PC-9 (cell line): ENCODE measurements around the gene RBM3.
A peak's percentile ranks its signal among the peaks of the same experiment; 100 is the strongest.

ENCODE experiments used
- CTCF ChIP-seq: fragments of 200-600 bp; sonication (generic); conservative IDR thresholded peaks from 2 replicates; pipeline ENCODE4 v1.6.1; 2017; ENCODE audit warnings: mixed run types, antibody characterized with exemption, mild to moderate bottlenecking, moderate library complexity
- EZH2 ChIP-seq: fragments of 200-600 bp; sonication (generic); IDR thresholded peaks from 2 replicates; pipeline ENCODE4 v1.8.0; 2017; ENCODE audit warnings: antibody characterized with exemption, low read depth

DNA sequence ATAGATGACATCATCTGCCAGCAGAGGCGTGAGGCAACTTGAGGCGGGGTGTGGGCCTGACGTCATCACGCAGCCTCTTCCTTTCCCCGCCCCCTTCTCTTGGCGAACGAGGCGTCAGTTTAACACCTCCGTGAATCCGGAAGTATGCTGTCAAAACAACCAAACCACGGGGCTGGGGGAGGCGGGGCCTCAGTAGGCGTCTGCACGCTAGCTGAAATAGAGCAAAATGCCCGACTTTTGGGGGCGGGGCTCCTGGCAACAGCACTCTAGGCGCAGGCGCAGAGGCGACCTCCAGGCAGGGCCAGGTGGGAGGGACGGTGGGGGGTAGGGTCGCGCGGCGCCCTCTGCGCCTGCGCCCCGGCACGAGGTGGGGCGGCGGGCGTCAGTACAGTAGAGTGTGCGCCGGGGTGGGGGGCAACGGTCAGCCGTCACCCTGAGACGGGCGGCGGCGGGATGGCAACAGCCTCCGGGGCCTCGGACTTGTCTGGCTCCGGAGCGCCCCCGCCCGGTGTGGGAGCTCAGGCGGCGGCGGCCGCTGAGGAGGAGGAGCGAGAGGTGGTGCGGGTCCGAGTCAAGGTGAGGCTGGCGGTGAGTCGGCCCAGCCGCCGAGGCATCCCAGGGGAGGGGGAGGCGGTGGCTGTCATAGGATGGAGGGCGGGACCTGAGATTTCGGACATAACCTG lies 34.8 kb upstream of the RBM3 start, which contains the start of gene TBC1D25:
- TF ChIP-seq CTCF (peak; percentile 40; the same call in 1 of the 2 replicates), EZH2 (no peak)
